HEK293 (cell line): ENCODE data around the gene FOXP1.
A peak's percentile ranks its signal among the peaks of the same experiment; 100 is the strongest.

Experiments
- SCRT1 ChIP-seq: fragments of 450-650 bp; formaldehyde crosslinking; IDR thresholded peaks from 2 replicates; pipeline ENCODE4 v1.5.1; 2016; ENCODE audit warnings: missing biosample characterization, missing genetic modification characterization, borderline replicate concordance
- SETDB1 ChIP-seq: IDR thresholded peaks from one replicate; pipeline ENCODE4 v1.6.1; 2017; ENCODE audit warnings: mild to moderate bottlenecking, low read length, moderate library complexity, mixed read lengths; ENCODE audit not compliant: insufficient read length
- SP7 ChIP-seq: fragments of 450-650 bp; formaldehyde crosslinking; IDR thresholded peaks from 2 replicates; pipeline ENCODE4 v1.5.1; 2016; ENCODE audit warnings: missing biosample characterization, missing genetic modification characterization
- TRIM28 ChIP-seq: IDR thresholded peaks from 2 replicates; pipeline ENCODE4 v1.6.1; 2011; ENCODE audit warnings: low read length, control low read depth, borderline replicate concordance
- YY1 ChIP-seq: fragments of 450-650 bp; formaldehyde crosslinking; IDR thresholded peaks from 2 replicates; pipeline ENCODE4 v1.5.1; 2018; ENCODE audit warnings: missing biosample characterization, missing genetic modification characterization
- ZBTB1 ChIP-seq: fragments of 450-650 bp; formaldehyde crosslinking; IDR thresholded peaks from 2 replicates; pipeline ENCODE4 v1.5.1; 2016; ENCODE audit warnings: missing biosample characterization, missing genetic modification characterization
- ZBTB10 ChIP-seq: fragments of 450-650 bp; formaldehyde crosslinking; IDR thresholded peaks from 2 replicates; pipeline ENCODE4 v1.5.1; 2016; ENCODE audit warnings: missing biosample characterization, missing genetic modification characterization
- ZBTB17 ChIP-seq: fragments of 450-650 bp; formaldehyde crosslinking; IDR thresholded peaks from 2 replicates; pipeline ENCODE4 v1.5.1; 2016; ENCODE audit warnings: missing biosample characterization, missing genetic modification characterization
- ZEB2 ChIP-seq: fragments of 450-650 bp; formaldehyde crosslinking; IDR thresholded peaks from 2 replicates; pipeline ENCODE4 v1.5.1; 2016; ENCODE audit warnings: missing biosample characterization, missing genetic modification characterization
- ZFP41 ChIP-seq: fragments of 450-650 bp; formaldehyde crosslinking; IDR thresholded peaks from 2 replicates; pipeline ENCODE4 v1.5.1; 2016; ENCODE audit warnings: missing biosample characterization, missing genetic modification characterization, borderline replicate concordance
- ZNF146 ChIP-seq: fragments of 450-650 bp; formaldehyde crosslinking; IDR thresholded peaks from 2 replicates; pipeline ENCODE4 v1.5.1; 2016; ENCODE audit warnings: missing biosample characterization, missing genetic modification characterization
- ZNF175 ChIP-seq: fragments of 450-650 bp; formaldehyde crosslinking; IDR thresholded peaks from 2 replicates; pipeline ENCODE4 v1.5.1; 2016; ENCODE audit warnings: missing biosample characterization, missing genetic modification characterization
- ZNF202 ChIP-seq: fragments of 450-650 bp; formaldehyde crosslinking; IDR thresholded peaks from 2 replicates; pipeline ENCODE4 v1.5.1; 2016; ENCODE audit warnings: missing biosample characterization, missing genetic modification characterization, borderline replicate concordance
- ZNF280D ChIP-seq: fragments of 450-650 bp; formaldehyde crosslinking; IDR thresholded peaks from 2 replicates; pipeline ENCODE4 v1.5.1; 2016; ENCODE audit warnings: missing biosample characterization, missing genetic modification characterization
- ZNF335 ChIP-seq: fragments of 450-650 bp; formaldehyde crosslinking; conservative IDR thresholded peaks from 2 replicates; pipeline ENCODE4 v1.5.1; 2016; ENCODE audit warnings: missing biosample characterization, missing genetic modification characterization
- ZNF341 ChIP-seq: fragments of 450-650 bp; formaldehyde crosslinking; IDR thresholded peaks from 2 replicates; pipeline ENCODE4; 2016; ENCODE audit warnings: low read depth, missing biosample characterization, missing genetic modification characterization
- ZNF600 ChIP-seq: fragments of 450-650 bp; formaldehyde crosslinking; IDR thresholded peaks from 2 replicates; pipeline ENCODE4 v1.5.1; 2016; ENCODE audit warnings: missing biosample characterization, missing genetic modification characterization
- ZNF843 ChIP-seq: fragments of 450-650 bp; formaldehyde crosslinking; IDR thresholded peaks from 2 replicates; pipeline ENCODE4 v1.5.1; 2016; ENCODE audit warnings: missing biosample characterization, missing genetic modification characterization
- TF ChIP-seq, protein P1 (sequence below): fragments of 450-650 bp; formaldehyde crosslinking; IDR thresholded peaks from 2 replicates; pipeline ENCODE4 v1.5.1; 2016; ENCODE audit warnings: missing biosample characterization, missing genetic modification characterization, low read depth
- TF ChIP-seq, protein P2 (sequence below): fragments of 450-650 bp; IDR thresholded peaks from 2 replicates; pipeline ENCODE4 v1.5.1; 2018; ENCODE audit warnings: missing biosample characterization, mild to moderate bottlenecking, missing genetic modification characterization
- TF ChIP-seq, protein P3 (sequence below): fragments of 450-650 bp; formaldehyde crosslinking; IDR thresholded peaks from 2 replicates; pipeline ENCODE4 v1.5.1; 2016; ENCODE audit warnings: missing biosample characterization, missing genetic modification characterization

FOXP1 gene

DNA sequence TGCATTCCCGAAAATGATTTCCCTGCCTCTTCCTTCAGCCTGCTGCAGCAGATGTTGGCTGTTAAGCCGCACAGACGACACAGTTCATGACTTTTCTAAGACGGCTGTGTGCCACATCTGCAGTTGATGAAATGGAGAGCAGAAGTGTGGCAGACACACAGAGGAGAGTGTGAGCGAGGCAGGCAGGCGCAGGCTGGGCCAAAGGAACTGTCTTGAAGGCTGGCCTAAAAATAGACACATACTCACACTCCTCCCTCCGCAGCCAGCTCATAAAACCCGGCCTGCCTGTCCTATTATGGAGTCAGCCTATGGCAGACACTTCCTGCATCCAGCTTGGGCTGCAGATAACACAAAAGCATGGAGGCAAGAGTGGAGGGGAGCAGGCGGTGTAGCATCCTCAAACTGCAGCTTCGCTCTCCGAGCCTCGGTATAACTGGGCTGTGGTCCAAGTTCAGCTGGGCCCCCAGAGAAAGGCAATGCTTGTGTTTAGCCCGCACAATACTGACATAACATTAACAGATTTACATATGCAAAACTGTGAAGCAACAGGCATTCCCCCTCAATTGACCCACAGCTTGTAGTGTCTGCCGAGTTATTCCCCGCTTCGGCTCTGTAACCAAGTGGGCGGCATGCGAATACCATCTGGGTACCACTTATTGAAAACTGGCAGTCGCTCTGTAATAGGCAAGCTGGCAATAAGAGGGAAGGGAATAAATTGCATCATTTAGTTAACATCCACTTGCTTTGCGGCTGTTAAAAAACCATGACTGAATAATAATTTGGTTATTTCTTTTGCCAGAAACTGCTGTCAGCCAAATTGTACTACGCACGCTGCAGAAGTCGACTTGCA, 40.8 kb downstream of the FOXP1 start (continued):
- TF ChIP-seq SCRT1 (tag by site-specific recombination) (peak; percentile 68; the same call in 1 of the 2 replicates), ZBTB1 (tag by site-specific recombination) (no peak), SETDB1 (no peak), ZNF175 (tag by site-specific recombination) (no peak), SP7 (0 out of 2 replicates have a peak, but pooled peaks have one; percentile 17), ZNF341 (tag by site-specific recombination) (peak; percentile 78), ZNF280D (tag by site-specific recombination) (no peak), ZEB2 (peak; percentile 62), ZNF335 (peak; percentile 40; the same call in 1 of the 2 replicates), ZNF202 (no peak), YY1 (tag by site-specific recombination) (peak; percentile 17; the same call in 1 of the 2 replicates), ZNF146 (tag by site-specific recombination) (no peak), TRIM28 (peak; percentile 92; the same call in 1 of the 2 replicates), ZBTB17 (peak; percentile 95), ZNF843 (tag by site-specific recombination) (0 out of 2 replicates have a peak, but pooled peaks have one; percentile 32), ZFP41 (tag by site-specific recombination) (no peak), ZBTB10 (tag by site-specific recombination) (no peak), ZNF600 (peak; percentile 84)
- TF ChIP-seq, protein P1, sequence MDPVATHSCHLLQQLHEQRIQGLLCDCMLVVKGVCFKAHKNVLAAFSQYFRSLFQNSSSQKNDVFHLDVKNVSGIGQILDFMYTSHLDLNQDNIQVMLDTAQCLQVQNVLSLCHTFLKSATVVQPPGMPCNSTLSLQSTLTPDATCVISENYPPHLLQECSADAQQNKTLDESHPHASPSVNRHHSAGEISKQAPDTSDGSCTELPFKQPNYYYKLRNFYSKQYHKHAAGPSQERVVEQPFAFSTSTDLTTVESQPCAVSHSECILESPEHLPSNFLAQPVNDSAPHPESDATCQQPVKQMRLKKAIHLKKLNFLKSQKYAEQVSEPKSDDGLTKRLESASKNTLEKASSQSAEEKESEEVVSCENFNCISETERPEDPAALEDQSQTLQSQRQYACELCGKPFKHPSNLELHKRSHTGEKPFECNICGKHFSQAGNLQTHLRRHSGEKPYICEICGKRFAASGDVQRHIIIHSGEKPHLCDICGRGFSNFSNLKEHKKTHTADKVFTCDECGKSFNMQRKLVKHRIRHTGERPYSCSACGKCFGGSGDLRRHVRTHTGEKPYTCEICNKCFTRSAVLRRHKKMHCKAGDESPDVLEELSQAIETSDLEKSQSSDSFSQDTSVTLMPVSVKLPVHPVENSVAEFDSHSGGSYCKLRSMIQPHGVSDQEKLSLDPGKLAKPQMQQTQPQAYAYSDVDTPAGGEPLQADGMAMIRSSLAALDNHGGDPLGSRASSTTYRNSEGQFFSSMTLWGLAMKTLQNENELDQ (tag by site-specific recombination) = no peak
- TF ChIP-seq, protein P2, sequence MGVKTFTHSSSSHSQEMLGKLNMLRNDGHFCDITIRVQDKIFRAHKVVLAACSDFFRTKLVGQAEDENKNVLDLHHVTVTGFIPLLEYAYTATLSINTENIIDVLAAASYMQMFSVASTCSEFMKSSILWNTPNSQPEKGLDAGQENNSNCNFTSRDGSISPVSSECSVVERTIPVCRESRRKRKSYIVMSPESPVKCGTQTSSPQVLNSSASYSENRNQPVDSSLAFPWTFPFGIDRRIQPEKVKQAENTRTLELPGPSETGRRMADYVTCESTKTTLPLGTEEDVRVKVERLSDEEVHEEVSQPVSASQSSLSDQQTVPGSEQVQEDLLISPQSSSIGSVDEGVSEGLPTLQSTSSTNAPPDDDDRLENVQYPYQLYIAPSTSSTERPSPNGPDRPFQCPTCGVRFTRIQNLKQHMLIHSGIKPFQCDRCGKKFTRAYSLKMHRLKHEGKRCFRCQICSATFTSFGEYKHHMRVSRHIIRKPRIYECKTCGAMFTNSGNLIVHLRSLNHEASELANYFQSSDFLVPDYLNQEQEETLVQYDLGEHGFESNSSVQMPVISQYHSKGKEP (tag by site-specific recombination) = peak; percentile 69
- TF ChIP-seq, protein P3, sequence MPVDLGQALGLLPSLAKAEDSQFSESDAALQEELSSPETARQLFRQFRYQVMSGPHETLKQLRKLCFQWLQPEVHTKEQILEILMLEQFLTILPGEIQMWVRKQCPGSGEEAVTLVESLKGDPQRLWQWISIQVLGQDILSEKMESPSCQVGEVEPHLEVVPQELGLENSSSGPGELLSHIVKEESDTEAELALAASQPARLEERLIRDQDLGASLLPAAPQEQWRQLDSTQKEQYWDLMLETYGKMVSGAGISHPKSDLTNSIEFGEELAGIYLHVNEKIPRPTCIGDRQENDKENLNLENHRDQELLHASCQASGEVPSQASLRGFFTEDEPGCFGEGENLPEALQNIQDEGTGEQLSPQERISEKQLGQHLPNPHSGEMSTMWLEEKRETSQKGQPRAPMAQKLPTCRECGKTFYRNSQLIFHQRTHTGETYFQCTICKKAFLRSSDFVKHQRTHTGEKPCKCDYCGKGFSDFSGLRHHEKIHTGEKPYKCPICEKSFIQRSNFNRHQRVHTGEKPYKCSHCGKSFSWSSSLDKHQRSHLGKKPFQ (tag by site-specific recombination) = peak; percentile 92
